Duodenal mucosa (tissue), 2 donors: Measurements from ENCODE around the gene NUDC.

ENCODE experiments used
- H3K27ac ChIP-seq: one replicate; pipeline ENCODE4 v1.7.0; 2013; ENCODE audit warnings: low read depth, low read length
- H3K27me3 ChIP-seq, 2 donors: one replicate each; pipeline ENCODE4 v1.7.0; 2013; ENCODE audit warnings: low read length in 2 of 2, control low read depth in 1 of 2; ENCODE audit not compliant: insufficient read depth in 2 of 2, control insufficient read depth in 1 of 2
- H3K36me3 ChIP-seq, 2 donors: one replicate each; pipeline ENCODE4 v1.7.0; 2013; ENCODE audit warnings: low read length in 2 of 2, control low read depth in 1 of 2; ENCODE audit not compliant: insufficient read depth in 2 of 2, control insufficient read depth in 1 of 2
- H3K4me1 ChIP-seq, 2 donors: one replicate each; pipeline ENCODE4 v1.7.0; 2013; ENCODE audit warnings: low read length in 2 of 2, control low read depth in 1 of 2; ENCODE audit not compliant: insufficient read depth in 2 of 2, control insufficient read depth in 1 of 2
- H3K4me3 ChIP-seq, 2 donors: one replicate each; pipeline ENCODE4 v1.7.0; 2013; ENCODE audit warnings: low read length in 2 of 2, low read depth in 1 of 2
- H3K9ac ChIP-seq, 2 donors: one replicate each; pipeline ENCODE4 v1.7.0; 2013; ENCODE audit warnings: low read length in 2 of 2, low read depth in 1 of 2
- H3K9me3 ChIP-seq, 2 donors: one replicate each; pipeline ENCODE4 v1.7.0; 2013; ENCODE audit warnings: low read length in 2 of 2, control low read depth in 1 of 2; ENCODE audit not compliant: control insufficient read depth in 1 of 2

NUDC gene

GRCh38 chr1:26889551-26890466 lies 31.7 kb upstream of the NUDC start, which contains the start of gene GPN2:
TSS of gene GPN2 (minus strand) at chr1:26890283. CDS start at chr1:26890096, 187 bp downstream.
- Histone ChIP-seq H3K27ac (peak within 1 kb of the TSS; percentile 96), H3K9me3 (no peaks in the 10 kb centered on the region), H3K27me3 (no peaks in the 10 kb centered on the region), H3K36me3 (peaks cover 47 to 49% of the 10 kb centered on the region in 2 donors), H3K9ac (peak within 1 kb of the TSS; percentile 91 to 98), H3K4me1 (peaks cover 17 to 24% of the 10 kb centered on the region in 2 donors), H3K4me3 (peak within 1 kb of the TSS; percentile 84 to 97)

DNA sequence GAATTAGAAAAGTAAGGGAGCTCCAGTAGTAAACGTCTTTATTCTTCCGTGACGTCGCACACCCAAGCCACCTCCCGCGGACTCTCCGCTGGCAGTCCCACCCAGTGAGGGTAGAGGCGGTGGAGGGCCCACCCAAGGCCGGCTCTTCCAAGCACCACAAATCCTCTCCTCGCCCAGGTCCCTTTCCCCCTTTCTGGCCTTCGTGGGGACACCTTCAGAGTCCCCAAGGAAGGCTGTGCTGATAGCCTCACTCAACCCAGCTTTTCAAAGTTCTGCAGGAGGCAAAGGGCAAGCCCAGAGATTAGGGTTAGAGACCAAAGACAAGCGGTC lies 31.1 kb upstream of the NUDC start:
- peaks cover 17 to 24% of the 10 kb centered on the region in 2 donors for H3K4me1 ChIP-seq
- H3K36me3 ChIP-seq = peaks cover 44 to 48% of the 10 kb centered on the region in 2 donors
- peak overlapping the region; percentile 91 to 98 for H3K9ac ChIP-seq
- H3K27ac ChIP-seq = peak overlapping the region; percentile 65
- no peaks in the 10 kb centered on the region for H3K27me3 ChIP-seq
- H3K9me3 ChIP-seq = no peaks in the 10 kb centered on the region
- H3K4me3 ChIP-seq = peak overlapping the region; percentile 84 to 97

DNA sequence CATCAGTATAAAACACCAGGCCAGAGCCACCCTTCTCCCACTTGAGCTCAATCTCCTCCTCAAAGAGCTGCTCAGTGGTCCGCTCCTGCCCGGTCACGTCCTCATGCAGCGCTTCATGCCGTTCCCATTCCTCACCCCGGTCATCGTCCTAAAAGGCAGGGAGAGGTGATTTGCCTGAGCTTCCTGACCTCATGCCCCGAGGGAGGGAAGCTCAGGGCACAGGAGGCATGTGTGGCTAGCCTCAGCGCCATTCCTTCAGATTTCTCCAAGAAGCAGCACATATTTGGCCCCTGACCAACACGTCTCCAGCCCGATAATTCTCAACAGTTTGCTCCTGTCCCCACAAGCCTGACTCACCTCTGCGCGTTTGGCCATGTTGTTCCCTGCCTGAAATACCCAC lies 27.3 kb upstream of the NUDC start:
- H3K4me3 ChIP-seq = no peak overlapping the region
- H3K9ac ChIP-seq = no peak overlapping the region
- peaks cover 34 to 40% of the 10 kb centered on the region in 2 donors for H3K36me3 ChIP-seq
- H3K4me1 ChIP-seq = peaks cover 12 to 17% of the 10 kb centered on the region in 2 donors
- no peak overlapping the region for H3K27ac ChIP-seq
- H3K9me3 ChIP-seq = no peaks in the 10 kb centered on the region
- H3K27me3 ChIP-seq = no peaks in the 10 kb centered on the region

DNA sequence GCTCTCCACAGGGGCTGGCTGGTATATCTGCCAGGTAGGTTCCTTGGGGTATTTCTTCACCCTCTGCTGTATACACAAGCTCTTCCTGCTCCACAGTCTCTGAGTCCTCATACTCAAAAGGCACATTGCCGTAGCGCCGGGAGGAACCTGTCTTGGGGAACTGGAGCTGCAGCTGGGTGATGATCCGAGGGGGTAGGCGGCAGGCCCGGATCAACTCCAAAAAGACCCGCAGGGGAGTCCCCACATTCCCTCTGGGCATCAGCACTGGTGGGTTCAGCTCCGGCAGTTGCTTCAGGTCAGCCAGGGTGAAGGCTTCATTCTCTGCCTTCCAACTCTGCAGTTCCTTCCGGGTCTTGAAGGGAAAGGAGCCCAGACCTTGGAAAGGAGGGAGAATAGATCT lies 24.2 kb upstream of the NUDC start:
- H3K27me3 ChIP-seq = no peaks in the 10 kb centered on the region

DNA sequence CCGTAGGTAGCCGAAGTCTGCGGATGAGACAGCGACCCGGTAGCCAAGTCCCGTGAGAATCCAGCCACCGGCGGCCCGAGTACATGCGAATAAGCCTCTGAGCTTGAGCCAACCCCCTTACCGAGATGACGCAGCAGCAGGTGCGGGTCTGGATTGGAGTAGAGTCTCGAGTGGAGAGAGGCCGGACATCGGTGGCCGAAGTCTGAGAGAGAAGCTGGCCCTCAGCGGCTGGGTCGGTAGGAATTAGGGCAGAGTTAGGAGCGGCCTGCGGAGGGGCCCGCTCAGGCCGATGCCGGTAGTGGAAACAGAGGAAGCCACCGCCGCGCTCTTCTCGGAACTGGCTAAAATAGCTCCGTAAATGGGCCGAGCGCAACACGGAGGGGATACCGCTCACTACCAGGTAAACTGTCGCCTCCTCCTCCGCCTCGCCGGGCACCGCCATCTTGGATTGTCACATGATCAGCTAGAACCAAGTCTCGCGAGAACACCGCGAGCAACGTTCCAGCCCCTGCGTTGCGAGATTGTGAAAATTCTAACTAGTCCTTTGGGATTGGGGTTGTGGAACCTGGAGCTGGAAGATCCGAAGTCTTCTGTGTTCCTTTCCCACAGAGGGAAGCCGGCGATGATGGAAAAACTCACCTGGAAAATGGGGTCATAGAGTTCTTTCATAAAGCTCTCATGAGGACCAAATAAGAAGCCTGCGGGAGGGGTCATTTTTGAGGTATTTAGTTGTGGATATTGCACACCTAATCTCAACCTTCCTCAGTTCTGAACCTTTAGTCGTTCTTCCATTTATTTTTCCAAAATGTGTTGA lies 21.3 kb upstream of the NUDC start, which contains the start of gene GPATCH3:
Gene GPATCH3 (minus strand): TSS at position 467 of the 814 bp plus-strand sequence. CDS start 25 bp downstream, at position 442.
- H3K9ac ChIP-seq = peak within 1 kb of the TSS; percentile 88 to 94
- H3K27me3 ChIP-seq = no peaks in the 10 kb centered on the region
- H3K4me3 ChIP-seq = peak within 1 kb of the TSS; percentile 91 to 94
- peaks cover 6 to 13% of the 10 kb centered on the region in 2 donors for H3K36me3 ChIP-seq
- H3K9me3 ChIP-seq = no peaks in the 10 kb centered on the region
- peak within 1 kb of the TSS; percentile 70 for H3K27ac ChIP-seq
- H3K4me1 ChIP-seq = peaks cover 8 to 20% of the 10 kb centered on the region in 2 donors

More for the DNA sequence above, 24.2 kb upstream of the NUDC start:
- Histone ChIP-seq H3K9me3 (no peaks in the 10 kb centered on the region), H3K4me1 (peaks cover 8 to 19% of the 10 kb centered on the region in 2 donors), H3K4me3 (no peak overlapping the region), H3K36me3 (peaks cover 27 to 37% of the 10 kb centered on the region in 2 donors), H3K27ac (no peak overlapping the region), H3K9ac (no peak overlapping the region)

DNA sequence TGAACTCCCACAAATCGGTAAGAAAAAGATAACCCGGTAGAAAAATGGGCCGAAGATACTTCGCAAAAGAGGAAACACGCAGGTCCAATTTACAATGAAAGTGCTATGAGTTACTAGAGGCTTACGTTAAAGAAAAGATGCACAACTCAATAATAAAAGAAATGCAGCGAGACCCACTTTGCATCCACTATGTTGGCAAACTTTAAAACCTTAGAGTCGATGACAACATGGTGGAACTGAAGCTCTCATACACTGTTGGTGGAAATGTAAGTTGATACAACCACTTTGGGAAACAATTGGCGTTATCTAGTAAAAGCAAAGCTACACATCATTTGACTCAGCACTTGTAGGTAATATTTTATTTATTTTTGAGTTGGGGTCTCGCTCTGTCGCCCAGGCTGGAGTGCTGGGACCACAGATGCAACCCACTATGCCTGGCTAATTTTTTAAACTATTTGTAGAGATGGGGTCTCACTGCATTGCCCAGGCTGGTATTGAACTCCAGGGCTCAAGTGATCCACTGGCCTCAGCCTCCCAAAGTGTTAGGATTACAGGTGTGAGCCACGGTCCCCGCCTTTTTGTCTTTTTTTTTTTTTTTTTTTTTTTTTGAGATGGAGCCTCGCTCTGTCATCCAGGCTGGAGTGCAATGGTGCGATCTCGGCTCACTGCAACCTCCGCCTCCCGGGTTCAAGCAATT lies 20.6 kb upstream of the NUDC start:
- no peak overlapping the region for H3K27ac ChIP-seq
- H3K9me3 ChIP-seq = no peaks in the 10 kb centered on the region
- peaks cover 6 to 9% of the 10 kb centered on the region in 2 donors for H3K36me3 ChIP-seq
- peaks cover 8 to 26% of the 10 kb centered on the region in 2 donors for H3K4me1 ChIP-seq
- H3K9ac ChIP-seq = peak overlapping the region; percentile 88 to 94
- H3K4me3 ChIP-seq = peak overlapping the region; percentile 91 to 94
- no peaks in the 10 kb centered on the region for H3K27me3 ChIP-seq

DNA sequence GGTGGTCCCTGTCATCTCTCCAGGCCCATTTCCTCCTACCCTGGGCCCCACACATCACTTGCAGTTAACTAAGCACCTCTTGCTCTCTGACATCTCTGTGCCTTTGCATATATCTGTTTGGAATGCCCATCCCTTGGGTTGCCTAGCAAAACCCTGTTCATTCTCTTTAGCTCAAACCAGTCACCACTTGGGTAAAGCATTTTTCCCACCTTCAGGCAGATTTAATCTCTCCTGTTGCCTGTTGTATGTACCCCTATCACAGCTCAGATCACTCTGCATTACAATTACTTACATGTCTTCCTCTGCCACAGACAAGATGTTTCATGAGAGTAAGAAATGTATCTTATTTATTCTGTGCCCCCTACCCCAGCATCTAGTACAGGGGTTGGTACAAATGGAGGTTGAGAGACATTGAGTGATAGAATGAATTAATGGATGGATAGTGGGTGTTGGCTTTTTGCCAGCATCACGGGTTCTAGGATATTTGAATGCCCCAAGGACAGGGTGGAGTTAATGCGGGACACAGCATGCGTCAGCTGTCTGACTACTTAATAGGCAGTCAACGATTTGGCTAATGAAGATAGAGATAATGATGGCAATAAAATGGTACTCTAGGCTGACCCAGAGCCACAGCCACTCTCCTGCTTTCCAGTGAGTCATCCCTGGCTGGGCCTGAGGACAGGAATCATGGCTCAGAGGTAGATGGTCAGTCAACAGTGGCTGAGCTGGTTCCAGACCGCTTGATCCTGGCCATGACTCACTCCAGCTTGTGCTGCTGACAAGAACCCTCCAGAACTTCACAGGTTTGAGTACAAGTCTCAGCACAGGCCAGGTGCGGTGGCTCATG lies 14.2 kb upstream of the NUDC start:
- peak overlapping the region; percentile 1 for H3K27ac ChIP-seq

DNA sequence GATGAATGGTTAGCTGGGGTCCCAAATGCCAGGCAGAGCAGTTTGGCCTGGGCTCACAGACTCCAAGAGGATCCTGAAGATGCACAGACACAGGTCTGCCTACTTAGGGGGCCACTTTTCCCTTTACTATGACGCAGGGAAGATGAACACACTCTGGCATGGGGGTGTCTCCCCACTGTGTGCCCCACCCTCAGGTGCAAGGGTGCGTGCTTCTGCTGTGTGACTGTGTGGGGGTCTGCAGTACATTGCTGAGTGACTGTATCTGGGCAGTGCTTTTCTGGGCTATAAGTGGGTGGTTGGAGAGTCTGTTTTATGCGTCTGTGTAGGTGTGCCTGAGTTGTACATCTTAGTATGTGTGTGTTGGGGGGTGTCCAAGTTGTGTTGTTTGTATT lies 11.6 kb upstream of the NUDC start:
- Histone ChIP-seq H3K27ac (no peak overlapping the region), H3K9ac (no peak overlapping the region), H3K36me3 (peaks cover 0 to 4% of the 10 kb centered on the region in 2 donors), H3K9me3 (no peaks in the 10 kb centered on the region), H3K4me3 (peak overlapping the region in 1 of 2 donors; percentile 66), H3K4me1 (peaks cover 23 to 38% of the 10 kb centered on the region in 2 donors), H3K27me3 (no peaks in the 10 kb centered on the region)

More for the DNA sequence above, 14.2 kb upstream of the NUDC start:
- H3K36me3 ChIP-seq = peaks cover 0 to 4% of the 10 kb centered on the region in 2 donors
- peaks cover 22 to 38% of the 10 kb centered on the region in 2 donors for H3K4me1 ChIP-seq
- H3K4me3 ChIP-seq = no peak overlapping the region
- no peak overlapping the region for H3K9ac ChIP-seq
- no peaks in the 10 kb centered on the region for H3K9me3 ChIP-seq
- no peaks in the 10 kb centered on the region for H3K27me3 ChIP-seq
